K562 (cell line): Measurements from ENCODE around the gene HSF5. TPM values are rescaled to one million over a fixed set of nuclear protein-coding genes. Genes with fewer than 3 reads are reported as not detected.

Experiments used
- CHD7 ChIP-seq: fragments of 200-600 bp; sonication (generic); IDR thresholded peaks from one replicate; pipeline ENCODE4 v1.6.1; 2012; ENCODE audit warnings: mild to moderate bottlenecking, low read depth, low read length, inconsistent platforms
- FOSL1 ChIP-seq: fragments of 200-800 bp; sonication (Bioruptor generic); conservative IDR thresholded peaks from 2 replicates; pipeline ENCODE4 v1.6.1; 2016; ENCODE audit warnings: missing genetic modification characterization, missing compliant biosample characterization
- HDAC6 ChIP-seq: IDR thresholded peaks from 2 replicates; pipeline ENCODE4 v1.6.1; 2012; ENCODE audit warnings: low read depth, mild to moderate bottlenecking, control low read depth, inconsistent platforms, low read length, moderate library complexity
- PATZ1 ChIP-seq: fragments of 250-450 bp; sonication (Bioruptor Pico); IDR thresholded peaks from 2 replicates; pipeline ENCODE4 v1.5.0; 2020; ENCODE audit warnings: mild to moderate bottlenecking, borderline replicate concordance
- RFX1 ChIP-seq: fragments of 450-650 bp; IDR thresholded peaks from 2 replicates; pipeline ENCODE4 v1.6.1; 2016; ENCODE audit warnings: mild to moderate bottlenecking, moderate library complexity
- STAT5A ChIP-seq: IDR thresholded peaks from 2 replicates; pipeline ENCODE4 v1.6.1; 2012; ENCODE audit warnings: low read length, inconsistent platforms, borderline replicate concordance
- STAT6 ChIP-seq: sonication (generic); formaldehyde crosslinking; IDR thresholded peaks from 2 replicates; pipeline ENCODE4 v1.8.1; 2023; ENCODE audit warnings: mild to moderate bottlenecking, missing genetic modification reagents
- SUPT5H ChIP-seq: fragments of 450-650 bp; IDR thresholded peaks from 2 replicates; pipeline ENCODE4 v1.6.1; 2016
- TRIM28 ChIP-seq: fragments of 450-650 bp; IDR thresholded peaks from 2 replicates; pipeline ENCODE4 v1.6.1; 2017
- ZNF644 ChIP-seq: fragments of 200-800 bp; sonication (Bioruptor generic); IDR thresholded peaks from 2 replicates; pipeline ENCODE4 v1.6.1; 2016; ENCODE audit warnings: low read depth, missing genetic modification characterization, missing compliant biosample characterization
- ZNF766 ChIP-seq: fragments of 200-800 bp; sonication (Bioruptor generic); conservative IDR thresholded peaks from 2 replicates; pipeline ENCODE4 v1.6.1; 2016; ENCODE audit warnings: missing genetic modification characterization, missing compliant biosample characterization
- polyA plus RNA-seq, 8 experiments: library from polyadenylated mRNA; depleted of rRNA in 4 of 8; stranded (reverse) in 5 of 8; unstranded in 3 of 8; fragments of >200 nt; fragmentation: Nextera tagmentation in 2 of 8; fragmentation: Illumina TruSeq in 1 of 8; extraction: Ambion mirVana in 2 of 8; extraction: Trizol in 1 of 8; gene quantifications; 2 replicates each; pipeline versions ENCODE4 v1.2.1 to v1.2.3, GENCODE V29; 2011 to 2014; ENCODE audit warnings: inconsistent platforms in 1 of 8, missing spikeins in 1 of 8
- total RNA-seq, 7 experiments: library from RNA; depleted of rRNA in 6 of 7; stranded (reverse); fragments of >200 nt in 6 of 7; fragmentation: Illumina TruSeq in 2 of 7; extraction: Trizol in 2 of 7; gene quantifications; 2 replicates each; pipeline versions ENCODE4 v1.2.1 to v1.2.3, GENCODE V29; 2011 to 2021; ENCODE audit warnings: low replicate concordance in 1 of 7

Gene HSF5
- total and polyA plus RNA-seq, 9 of the 15 experiments (the other 6 are each of a cell fraction or from before 2014, with no cell fraction given): 0.04 TPM; not detected in 8

GRCh38 chr17:58492238-58493121 lies 4.3 kb upstream of the HSF5 start (continued):
- TF ChIP-seq HDAC6 (no peak), CHD7 (no peak), STAT5A (peak; percentile 91), ZNF766 (CRISPR knock-in tag) (peak; percentile 66; the same call in 1 of the 2 replicates), SUPT5H (no peak), TRIM28 (no peak), PATZ1 (CRISPR knock-in tag) (no peak), STAT6 (no peak), ZNF644 (tag) (peak; percentile 93), RFX1 (no peak), FOSL1 (peak; percentile 98)
